ENCODE data around the gene SFRP4.

The SFRP4 gene

DNA sequence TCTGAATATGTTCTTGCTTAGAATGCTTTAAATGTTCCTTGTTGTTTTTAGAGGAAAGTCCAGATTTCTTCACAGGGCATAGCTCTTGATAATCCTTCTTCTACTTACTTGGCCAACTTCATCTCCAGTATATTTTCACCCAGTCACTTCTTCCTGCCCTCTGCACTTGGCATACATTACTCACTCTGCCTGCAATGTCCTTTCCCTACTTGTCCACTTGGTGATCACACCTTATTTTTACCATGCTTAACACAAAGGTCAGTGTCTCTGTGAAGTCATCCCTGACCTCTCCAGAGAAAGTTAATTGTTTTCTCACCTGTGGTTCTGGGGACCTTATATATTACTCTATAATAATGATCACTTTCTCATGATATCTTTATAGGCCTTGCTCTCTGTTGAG lies 23.3 kb downstream of the SFRP4 start:
- DNase-seq (ENCODE audit: low read depth in 1 of 2, low spot score in 1 of 2), result no peak
- in situ Hi-C loops (cut with HindIII; ENCODE audit: low pct_unique_long_range_greater_than_20kb, low sequenced_read_pairs), result no loop called here
- TF ChIP-seq JUND (IDR thresholded peaks at IDR 0.05; ENCODE audit: low read depth), result no peak

DNA sequence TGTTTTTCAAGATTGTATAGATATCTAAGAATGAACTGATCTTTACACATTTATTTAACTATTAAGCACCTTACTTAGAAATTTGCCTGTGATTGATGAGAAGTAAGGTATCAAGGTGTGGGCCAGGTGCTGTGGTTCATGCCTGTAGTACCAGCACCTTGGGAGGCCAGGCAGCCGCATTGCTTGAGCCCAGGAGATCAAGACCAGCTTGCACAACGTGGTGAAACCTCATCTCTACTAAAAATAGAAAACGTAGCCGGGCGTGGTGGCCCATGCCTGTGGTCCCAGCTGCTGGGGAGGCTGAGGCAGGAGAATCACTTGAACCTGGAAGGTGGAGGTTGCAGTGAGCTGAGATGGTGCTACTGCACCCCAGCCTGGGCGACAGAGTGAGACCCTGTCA lies 34.5 kb downstream of the SFRP4 start:
- no peak for DNase-seq (ENCODE audit: low read depth in 1 of 2, low spot score in 1 of 2)
- in situ Hi-C loops (cut with HindIII; ENCODE audit: low pct_unique_long_range_greater_than_20kb, low sequenced_read_pairs), result no loop called here

More for the DNA sequence above, 34.5 kb downstream of the SFRP4 start:
- TF ChIP-seq JUND (IDR thresholded peaks at IDR 0.05; ENCODE audit: low read depth), result no peak
